GM12864 (cell line): ENCODE results near the gene GGA1.

ENCODE experiments used
- DNase-seq: peaks from one replicate; pipeline ENCODE4 v3.0.0-alpha.2; 2011; ENCODE audit warnings: low read depth
- H3K4me3 ChIP-seq: 2 replicates; pipeline ENCODE4 v1.5.1; 2011; ENCODE audit warnings: mild to moderate bottlenecking, low read depth, low read length, control low read depth
- TF ChIP-seq, protein P1 (sequence below): IDR thresholded peaks from 2 replicates; pipeline ENCODE4 v1.5.1; 2011; ENCODE audit warnings: low read depth, mild to moderate bottlenecking, moderate library complexity, low read length, control low read depth, inconsistent platforms; ENCODE audit errors: missing control alignments

GGA1 gene

DNA sequence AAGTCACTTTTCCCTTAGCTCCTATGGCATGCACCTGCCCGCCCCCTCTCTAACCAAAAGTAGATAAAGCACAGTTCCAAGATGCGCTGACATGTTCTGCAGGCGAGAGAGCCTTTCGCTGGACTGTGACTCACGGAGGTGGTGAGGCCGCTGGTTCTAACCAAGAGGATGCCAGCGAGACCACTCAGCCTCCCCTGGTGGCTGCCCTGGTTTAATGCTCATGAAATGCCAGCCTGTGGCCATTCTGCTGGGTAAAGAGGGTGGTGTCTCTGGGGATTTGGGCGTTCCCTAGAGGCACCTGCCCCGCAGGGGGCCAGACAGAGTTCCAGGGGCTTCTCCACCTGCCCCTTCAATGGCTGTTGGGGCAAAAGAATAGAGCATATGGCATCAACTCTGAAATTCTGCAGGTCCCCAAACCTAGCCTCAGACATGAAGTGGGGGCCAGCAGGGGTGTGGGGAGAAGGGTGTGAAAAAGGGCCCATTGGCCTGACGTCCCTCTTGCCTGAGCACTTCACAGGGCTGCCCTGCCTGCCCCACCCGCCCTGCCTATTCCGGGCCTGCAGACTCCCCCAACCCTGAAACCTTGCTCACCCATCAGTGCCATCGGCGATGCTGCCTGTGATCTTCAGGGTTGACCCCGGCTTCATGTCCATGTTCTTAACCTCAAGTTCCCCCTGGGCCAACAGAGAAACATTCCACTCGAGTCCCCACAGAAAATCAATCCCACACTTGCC, 37.2 kb upstream of the GGA1 start:
- no peak for DNase-seq
- no peak overlapping the region for H3K4me3 ChIP-seq
- TF ChIP-seq, protein P1, sequence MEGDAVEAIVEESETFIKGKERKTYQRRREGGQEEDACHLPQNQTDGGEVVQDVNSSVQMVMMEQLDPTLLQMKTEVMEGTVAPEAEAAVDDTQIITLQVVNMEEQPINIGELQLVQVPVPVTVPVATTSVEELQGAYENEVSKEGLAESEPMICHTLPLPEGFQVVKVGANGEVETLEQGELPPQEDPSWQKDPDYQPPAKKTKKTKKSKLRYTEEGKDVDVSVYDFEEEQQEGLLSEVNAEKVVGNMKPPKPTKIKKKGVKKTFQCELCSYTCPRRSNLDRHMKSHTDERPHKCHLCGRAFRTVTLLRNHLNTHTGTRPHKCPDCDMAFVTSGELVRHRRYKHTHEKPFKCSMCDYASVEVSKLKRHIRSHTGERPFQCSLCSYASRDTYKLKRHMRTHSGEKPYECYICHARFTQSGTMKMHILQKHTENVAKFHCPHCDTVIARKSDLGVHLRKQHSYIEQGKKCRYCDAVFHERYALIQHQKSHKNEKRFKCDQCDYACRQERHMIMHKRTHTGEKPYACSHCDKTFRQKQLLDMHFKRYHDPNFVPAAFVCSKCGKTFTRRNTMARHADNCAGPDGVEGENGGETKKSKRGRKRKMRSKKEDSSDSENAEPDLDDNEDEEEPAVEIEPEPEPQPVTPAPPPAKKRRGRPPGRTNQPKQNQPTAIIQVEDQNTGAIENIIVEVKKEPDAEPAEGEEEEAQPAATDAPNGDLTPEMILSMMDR, result no peak

DNA sequence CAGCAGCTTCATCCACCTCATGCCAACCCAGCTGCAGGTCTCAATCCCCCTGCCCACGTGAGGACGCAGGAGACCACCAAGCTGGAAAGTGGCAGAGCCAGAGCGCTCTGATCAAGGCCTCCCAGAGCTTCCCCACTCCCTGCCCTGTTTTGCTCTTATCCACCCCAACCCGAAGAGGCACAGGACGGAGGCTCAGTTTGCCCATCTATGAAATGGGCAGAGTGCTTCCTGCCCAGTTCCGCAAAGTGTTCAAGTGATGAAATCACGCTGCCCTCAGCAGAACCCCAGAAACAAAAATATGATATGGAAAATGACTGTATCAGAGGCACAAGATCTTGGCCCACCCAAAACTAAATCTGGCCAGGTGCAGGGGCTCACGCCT, 36.7 kb upstream of the GGA1 start:
- TF ChIP-seq, protein P1, result no peak

DNA sequence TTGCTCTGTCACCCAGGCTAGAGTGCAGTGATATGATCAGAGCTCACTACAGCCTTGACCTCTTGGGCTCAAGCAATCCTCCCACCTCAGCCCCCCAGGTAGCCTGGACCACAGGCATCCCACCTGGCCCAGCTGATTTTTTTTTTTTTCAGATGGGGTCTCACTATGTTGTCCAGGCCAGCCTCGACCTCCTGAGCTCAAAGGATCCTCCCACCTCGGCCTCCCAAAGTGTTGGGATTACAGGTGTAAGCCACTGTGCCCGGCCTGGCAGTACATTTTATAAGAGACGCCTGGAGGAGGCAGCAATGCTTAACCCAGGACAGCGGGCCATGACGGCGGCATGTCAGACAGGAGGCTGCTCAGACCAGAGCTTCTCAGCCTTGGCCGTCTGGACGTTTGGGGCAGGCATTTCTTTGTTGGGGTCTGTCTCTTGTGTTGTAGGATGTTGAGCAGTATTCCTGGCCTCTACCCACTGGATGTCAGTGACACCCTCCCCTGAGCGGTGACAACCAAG, 33.1 kb upstream of the GGA1 start:
- no peak overlapping the region for H3K4me3 ChIP-seq
- TF ChIP-seq, protein P1, result no peak
- DNase-seq, result no peak

More for the DNA sequence above, 36.7 kb upstream of the GGA1 start:
- no peak for DNase-seq
- no peak overlapping the region for H3K4me3 ChIP-seq

DNA sequence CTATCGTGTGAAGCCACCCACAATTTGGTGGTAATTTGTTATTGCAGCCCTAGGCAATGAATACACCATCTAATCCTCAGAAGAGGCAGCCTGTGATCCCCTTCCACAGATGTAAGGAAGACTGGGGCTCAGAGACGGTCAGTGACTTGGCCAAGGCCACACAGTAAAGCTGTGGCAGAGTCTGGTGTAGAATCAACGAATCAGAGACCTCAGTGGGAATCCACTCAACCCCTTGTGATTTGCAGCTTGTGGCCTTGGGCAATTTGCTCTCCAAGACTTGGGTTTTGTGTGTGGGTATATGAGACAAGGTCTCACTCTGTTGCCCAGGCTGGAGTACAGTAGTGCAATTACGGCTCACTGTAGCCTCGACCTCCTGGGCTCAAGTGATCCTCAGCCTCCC, 30.6 kb upstream of the GGA1 start:
- no peak for DNase-seq
- TF ChIP-seq, protein P1, result no peak
- no peak overlapping the region for H3K4me3 ChIP-seq

DNA sequence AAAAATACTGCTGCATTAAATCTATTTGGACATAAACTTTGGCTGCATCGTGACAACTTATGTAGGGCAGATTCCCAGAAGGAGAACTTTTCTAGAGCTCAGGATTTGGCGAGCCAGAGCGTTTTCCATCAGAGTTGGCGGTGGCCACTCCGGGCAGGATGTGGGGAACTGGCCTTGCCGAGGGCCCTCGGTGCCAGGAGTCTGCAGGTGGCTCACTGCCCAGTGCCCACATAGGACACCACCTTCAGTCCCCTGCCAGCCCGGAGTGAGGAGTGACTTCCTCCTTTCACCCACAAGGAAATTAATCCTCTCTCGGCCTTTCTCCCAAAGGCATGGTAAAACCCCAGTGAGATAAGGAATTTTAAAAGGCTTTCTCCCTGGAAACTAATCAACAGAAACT, 27.1 kb upstream of the GGA1 start:
- DNase-seq, result no peak

GRCh38 chr22:37582526-37582925, 26.1 kb upstream of the GGA1 start:
- no peak overlapping the region for H3K4me3 ChIP-seq
- no peak for DNase-seq
- TF ChIP-seq, protein P1, result no peak

More for the DNA sequence above, 27.1 kb upstream of the GGA1 start:
- TF ChIP-seq, protein P1, result no peak
- no peak overlapping the region for H3K4me3 ChIP-seq

GRCh38 chr22:37588546-37589215, 20.0 kb upstream of the GGA1 start:
- H3K4me3 ChIP-seq, result no peak overlapping the region
- TF ChIP-seq, protein P1, result no peak
- no peak for DNase-seq
